IMR-90 (cell line): ENCODE measurements around the gene DOK3. TPM values are rescaled to one million over a fixed set of nuclear protein-coding genes. Genes with fewer than 3 reads are reported as not detected.

Experiments
- ATAC-seq: fragments of 200-7000 bp; cut with Tn5 transposase; 2 replicates; pipeline ENCODE4 v1.9.1; 2020; ENCODE audit warnings: low read depth, mild to moderate bottlenecking, moderate library complexity
- BruUV-seq: library from RNA; stranded (reverse); fragments of 400-500 nt; replicated peaks from 2 replicates; lab custom pipeline; 2021; lab: Mats Ljungman, UMichigan
- CTCF ChIA-PET: fragments of 300-600 bp; formaldehyde crosslinking; extraction: SDS; loops from one replicate; lab custom pipeline; 2021; ENCODE audit warnings: antibody characterized with exemption; lab: Yijun Ruan, JAX
- POLR2A ChIA-PET: fragments of 300-600 bp; sonication (Branson Sonifier 250); formaldehyde crosslinking; loops from one replicate; lab custom pipeline; 2022; ENCODE audit warnings: antibody characterized with exemption; ENCODE audit not compliant: unreplicated experiment; lab: Charles Lee
- DNase-seq: peaks from one replicate; pipeline ENCODE4 v3.0.0; 2013
- H2AFZ ChIP-seq: replicated peaks from 2 replicates; pipeline ENCODE3; 2013; ENCODE audit warnings: low read length, mild to moderate bottlenecking; ENCODE audit not compliant: poor library complexity
- H2AK5ac ChIP-seq: 2 replicates; pipeline ENCODE4 v1.6.1; 2013; ENCODE audit warnings: low read depth, low read length, inconsistent platforms
- H2AK9ac ChIP-seq: replicated peaks from 2 replicates; pipeline ENCODE3; 2013; ENCODE audit warnings: mild to moderate bottlenecking, low read depth, low read length, moderate library complexity; ENCODE audit not compliant: poor library complexity
- H2BK120ac ChIP-seq: 2 replicates; pipeline ENCODE4 v1.6.1; 2013; ENCODE audit warnings: low read depth, low read length, inconsistent platforms
- H2BK15ac ChIP-seq: 3 replicates; pipeline ENCODE4 v1.6.1; 2013; ENCODE audit warnings: low read depth, low read length, inconsistent platforms
- H2BK20ac ChIP-seq: 2 replicates; pipeline ENCODE4 v1.6.1; 2013; ENCODE audit warnings: low read depth, mild to moderate bottlenecking, inconsistent platforms, low read length, moderate library complexity
- H2BK5ac ChIP-seq: 2 replicates; pipeline ENCODE4 v1.6.1; 2013; ENCODE audit warnings: mild to moderate bottlenecking, low read depth, low read length, inconsistent platforms; ENCODE audit not compliant: poor library complexity, severe bottlenecking
- H3K14ac ChIP-seq: replicated peaks from 2 replicates; pipeline ENCODE4 v1.6.1; 2013; ENCODE audit warnings: low read depth, low read length, inconsistent platforms
- H3K18ac ChIP-seq: 2 replicates; pipeline ENCODE4 v1.6.1; 2013; ENCODE audit warnings: low read depth, low read length, control low read depth
- H3K23ac ChIP-seq: 2 replicates; pipeline ENCODE4 v1.6.1; 2013; ENCODE audit warnings: low read depth, low read length, inconsistent platforms
- H3K27ac ChIP-seq: 2 replicates; pipeline ENCODE4 v1.5.1; 2013; ENCODE audit warnings: mild to moderate bottlenecking, control low read depth, low read length; ENCODE audit not compliant: insufficient read depth
- H3K27me3 ChIP-seq: 2 replicates; pipeline ENCODE4 v1.6.1; 2013; ENCODE audit warnings: low read length; ENCODE audit not compliant: control insufficient read depth, insufficient read depth
- H3K36me3 ChIP-seq: 2 replicates; pipeline ENCODE4 v1.6.1; 2013; ENCODE audit warnings: low read length, mixed read lengths; ENCODE audit not compliant: control insufficient read depth, insufficient read depth
- H3K4ac ChIP-seq: 2 replicates; pipeline ENCODE4 v1.6.1; 2013; ENCODE audit warnings: low read depth, low read length, inconsistent platforms
- H3K4me1 ChIP-seq: 2 replicates; pipeline ENCODE4 v1.6.1; 2013; ENCODE audit warnings: low read length, mixed read lengths; ENCODE audit not compliant: control insufficient read depth, insufficient read depth
- H3K4me2 ChIP-seq: 2 replicates; pipeline ENCODE4 v1.6.1; 2013; ENCODE audit warnings: low read depth, mild to moderate bottlenecking, control low read depth, low read length, moderate library complexity
- H3K4me3 ChIP-seq: 2 replicates; pipeline ENCODE4 v1.5.1; 2013; ENCODE audit warnings: low read depth, mild to moderate bottlenecking, control low read depth, low read length, moderate library complexity; ENCODE audit not compliant: insufficient read depth
- H3K56ac ChIP-seq: 2 replicates; pipeline ENCODE4 v1.6.1; 2013; ENCODE audit warnings: low read length, inconsistent platforms; ENCODE audit not compliant: insufficient read depth; ENCODE audit errors: extremely low read depth
- H3K79me1 ChIP-seq, 2 experiments: 2 replicates each; pipeline ENCODE4 v1.6.1; 2013; ENCODE audit warnings: low read length in 2 of 2, inconsistent platforms in 1 of 2, low read depth in 1 of 2
- H3K9ac ChIP-seq: 2 replicates; pipeline ENCODE4 v1.6.1; 2013; ENCODE audit warnings: low read depth, low read length, control low read depth
- H3K9me1 ChIP-seq: 2 replicates; pipeline ENCODE4 v1.6.1; 2013; ENCODE audit warnings: low read length, inconsistent platforms; ENCODE audit not compliant: insufficient read depth
- H3K9me3 ChIP-seq: 2 replicates; pipeline ENCODE4 v1.6.1; 2013; ENCODE audit warnings: low read length; ENCODE audit not compliant: control insufficient read depth, insufficient read depth
- H4K20me1 ChIP-seq: 2 replicates; pipeline ENCODE4 v1.6.1; 2013; ENCODE audit warnings: low read length, inconsistent platforms; ENCODE audit not compliant: insufficient read depth
- H4K5ac ChIP-seq: 2 replicates; pipeline ENCODE4 v1.6.1; 2013; ENCODE audit warnings: mild to moderate bottlenecking, low read depth, low read length, control low read depth
- H4K8ac ChIP-seq, 2 experiments: 2 replicates each; pipeline ENCODE4 v1.6.1; 2013; ENCODE audit warnings: low read depth in 2 of 2, low read length in 2 of 2, control low read depth in 1 of 2, inconsistent platforms in 1 of 2
- H4K91ac ChIP-seq: 2 replicates; pipeline ENCODE4 v1.6.1; 2013; ENCODE audit warnings: low read depth, low read length, inconsistent platforms; ENCODE audit not compliant: insufficient read depth
- CHD1 ChIP-seq: IDR thresholded peaks from 2 replicates; pipeline ENCODE4 v1.6.1; 2012; ENCODE audit warnings: low read depth, low read length, improper control_type of control experiment
- CTCF ChIP-seq: conservative IDR thresholded peaks from 2 replicates; pipeline ENCODE4 v1.5.1; 2012; ENCODE audit warnings: mild to moderate bottlenecking, low read depth, low read length, improper control_type of control experiment
- RFX5 ChIP-seq: IDR thresholded peaks from 2 replicates; pipeline ENCODE4 v1.8.0; 2012; ENCODE audit warnings: low read depth, mild to moderate bottlenecking, low read length, moderate library complexity
- USF2 ChIP-seq: fragments of 150-350 bp; IDR thresholded peaks from 2 replicates; pipeline ENCODE4 v1.6.1; 2017; ENCODE audit warnings: mild to moderate bottlenecking, antibody characterized with exemption, low read length, low read depth
- WGBS, 2 experiments: methylation state at CpG; one replicate each; pipeline versions ENCODE4 v1.1.5 to v1.1.7; 2013; ENCODE audit warnings: missing lambda C conversion rate in 2 of 2; ENCODE audit not compliant: insufficient read length in 1 of 2; ENCODE audit errors: extremely low coverage in 2 of 2; 5-methylcytosine and 5-hydroxymethylcytosine counted together
- dilution Hi-C: fragments of 300-500 bp; cut with HindIII; formaldehyde crosslinking; loops from one replicate; pipeline ENCODE4 v1.14.3; 2018; ENCODE audit warnings: low sequenced_read_pairs; ENCODE audit not compliant: unreplicated experiment
- in situ Hi-C: fragments of 300-500 bp; cut with MboI; formaldehyde crosslinking; loops from 3 replicates; pipeline ENCODE4 v1.14.3; 2019; ENCODE audit warnings: low sequenced_read_pairs, inconsistent platforms, mixed read lengths
- intact Hi-C: fragments of 100-400 bp; cut with micrococcal nuclease; formaldehyde crosslinking; loops from 2 replicates; pipeline ENCODE4 v1.10.0; 2022
- polyA plus RNA-seq, 3 experiments: library from polyadenylated mRNA; depleted of rRNA; stranded (reverse); fragments of >200 nt; gene quantifications; 2 replicates each; pipeline ENCODE4 v1.2.3, GENCODE V29; 2012; ENCODE audit warnings: low replicate concordance in 1 of 3
- total RNA-seq: library from RNA; depleted of rRNA; stranded (reverse); fragments of >200 nt; gene quantifications from 2 replicates; pipeline ENCODE4 v1.2.3, GENCODE V29; 2012
- TF ChIP-seq, protein P1 (sequence below): fragments of 150-350 bp; IDR thresholded peaks from 2 replicates; pipeline ENCODE4 v1.6.1; 2016; ENCODE audit warnings: low read depth, mild to moderate bottlenecking, low read length, moderate library complexity, borderline replicate concordance

The DOK3 gene
- total and polyA plus RNA-seq, 2 of the 4 experiments (the other 2 are of a cell fraction): 0.54 to 3.9 TPM

GRCh38 chr5:177487144-177487543 lies 22.5 kb downstream of the DOK3 start:
- Histone ChIP-seq H4K5ac (no peak overlapping the region), H3K36me3 (peaks cover 88% of the 10 kb centered on the region), H3K9me3 (no peaks in the 10 kb centered on the region), H3K23ac (no peak overlapping the region), H3K56ac (no peak overlapping the region), H2AFZ (no peak overlapping the region), H2BK15ac (no peak overlapping the region), H3K14ac (no peak overlapping the region), H3K9ac (no peak overlapping the region), H3K9me1 (peaks cover 16% of the 10 kb centered on the region; the same call in 1 of the 2 replicates), H2BK20ac (no peak overlapping the region), H3K4me3 (no peak overlapping the region), H3K18ac (no peak overlapping the region), H3K4ac (no peak overlapping the region), H3K27ac (no peak overlapping the region), H3K27me3 (no peaks in the 10 kb centered on the region), H2AK5ac (no peak overlapping the region), H2BK120ac (no peak overlapping the region), H3K4me1 (peaks cover 11% of the 10 kb centered on the region; the same call in 1 of the 2 replicates), H4K8ac (no peak overlapping the region; a peak in 1 of 4 replicates), H4K20me1 (peaks cover 96% of the 10 kb centered on the region), H3K79me1 (peaks cover 48 to 86% of the 10 kb centered on the region in 2 experiments), H2AK9ac (no peak overlapping the region), H3K4me2 (no peak overlapping the region), H2BK5ac (no peak overlapping the region), H4K91ac (no peak overlapping the region)
- no peak for DNase-seq
- TF ChIP-seq RFX5 (no peak), CHD1 (no peak), CTCF (no peak), USF2 (peak; percentile 44; the same call in 1 of the 2 replicates)
- TF ChIP-seq, protein P1, sequence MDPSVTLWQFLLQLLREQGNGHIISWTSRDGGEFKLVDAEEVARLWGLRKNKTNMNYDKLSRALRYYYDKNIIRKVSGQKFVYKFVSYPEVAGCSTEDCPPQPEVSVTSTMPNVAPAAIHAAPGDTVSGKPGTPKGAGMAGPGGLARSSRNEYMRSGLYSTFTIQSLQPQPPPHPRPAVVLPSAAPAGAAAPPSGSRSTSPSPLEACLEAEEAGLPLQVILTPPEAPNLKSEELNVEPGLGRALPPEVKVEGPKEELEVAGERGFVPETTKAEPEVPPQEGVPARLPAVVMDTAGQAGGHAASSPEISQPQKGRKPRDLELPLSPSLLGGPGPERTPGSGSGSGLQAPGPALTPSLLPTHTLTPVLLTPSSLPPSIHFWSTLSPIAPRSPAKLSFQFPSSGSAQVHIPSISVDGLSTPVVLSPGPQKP: no peak
- ChIA-PET POLR2A (no interaction called here), CTCF (no interaction called here)
- no TSS peak for BruUV-seq
- in situ Hi-C loops (no loop called here), dilution Hi-C loops (no loop called here), intact Hi-C loops (no loop called here)
- WGBS, 2 experiments: no CpG with 5 or more reads among the region's 8 CpGs
- ATAC-seq: no peak
